SK-N-SH (cell line): ENCODE results near the gene KMO. TPM values are rescaled to one million over a fixed set of nuclear protein-coding genes. Genes with fewer than 3 reads are reported as not detected.

Experiments used
- CTCF ChIA-PET: fragments of 300-600, 350-600 bp; formaldehyde crosslinking; extraction: SDS; loops from one replicate; lab custom pipeline; 2021; lab: Yijun Ruan, JAX
- POLR2A ChIA-PET: fragments of 350-600 bp; sonication (Branson Sonifier 250); formaldehyde crosslinking; extraction: SDS; loops from one replicate; lab custom pipeline; 2020; ENCODE audit warnings: antibody characterized with exemption, inconsistent platforms; lab: Yijun Ruan, JAX
- DNase-seq: peaks from one replicate; pipeline ENCODE4 v3.0.0; 2012
- H2AFZ ChIP-seq: fragments of 200-600 bp; sonication (generic); 2 replicates; pipeline ENCODE4 v1.8.1; 2016; ENCODE audit warnings: antibody characterized with exemption, mild to moderate bottlenecking, low read depth
- H3F3A ChIP-seq: fragments of 200-600 bp; sonication (generic); replicated peaks from 2 replicates; pipeline ENCODE3; 2016; ENCODE audit warnings: antibody characterized with exemption, mild to moderate bottlenecking; ENCODE audit not compliant: insufficient read depth
- H3K27ac ChIP-seq, 2 experiments: fragments of 200-500 bp in 1 of 2; fragments of 200-600 bp in 1 of 2; sonication (Bioruptor generic) in 1 of 2; sonication (generic), shearing (Covaris generic) in 1 of 2; 2 replicates each; pipeline versions ENCODE4 v1.5.1 to v1.6.1; 2014 to 2016; ENCODE audit warnings: low read depth in 2 of 2, inconsistent platforms in 1 of 2, low read length in 1 of 2, mild to moderate bottlenecking in 1 of 2, mixed read lengths in 1 of 2
- H3K27me3 ChIP-seq: fragments of 200-600 bp; sonication (generic), shearing (Covaris generic); 2 replicates; pipeline ENCODE4 v1.6.1; 2016; ENCODE audit warnings: mixed run types; ENCODE audit not compliant: insufficient read depth
- H3K36me3 ChIP-seq, 2 experiments: fragments of 200-500 bp in 1 of 2; fragments of 200-600 bp in 1 of 2; sonication (Bioruptor generic) in 1 of 2; sonication (generic) in 1 of 2; replicated peaks in 1 of 2; 2 replicates each; pipeline versions ENCODE3 to v1.5.1; 2014 to 2016; ENCODE audit warnings: low read length in 1 of 2, mild to moderate bottlenecking in 1 of 2; ENCODE audit not compliant: insufficient read depth in 2 of 2, control insufficient read depth in 1 of 2
- H3K4me1 ChIP-seq, 2 experiments: fragments of 200-500 bp in 1 of 2; fragments of 200-600 bp in 1 of 2; sonication (Bioruptor generic) in 1 of 2; sonication (generic), shearing (Covaris generic) in 1 of 2; 2 replicates each; pipeline versions ENCODE4 v1.5.1 to v1.6.1; 2014 to 2016; ENCODE audit warnings: low read depth in 1 of 2, low read length in 1 of 2, mixed run types in 1 of 2; ENCODE audit not compliant: insufficient read depth in 2 of 2, control insufficient read depth in 1 of 2
- H3K4me2 ChIP-seq: fragments of 200-600 bp; sonication (generic), shearing (Covaris generic); 2 replicates; pipeline ENCODE4 v1.6.1; 2017; ENCODE audit warnings: mixed run types
- H3K4me3 ChIP-seq, 2 experiments: fragments of 200-500 bp in 1 of 2; fragments of 200-600 bp in 1 of 2; sonication (Bioruptor generic) in 1 of 2; sonication (generic), shearing (Covaris generic) in 1 of 2; 2 replicates each; pipeline versions ENCODE4 v1.5.1 to v1.8.1; 2014 to 2016; ENCODE audit warnings: low read depth in 2 of 2, inconsistent platforms in 1 of 2, low read length in 1 of 2, mild to moderate bottlenecking in 1 of 2, mixed read lengths in 1 of 2, moderate library complexity in 1 of 2
- H3K79me2 ChIP-seq: fragments of 200-600 bp; sonication (generic); 2 replicates; pipeline ENCODE4 v1.8.1; 2017; ENCODE audit warnings: mild to moderate bottlenecking; ENCODE audit not compliant: insufficient read depth
- H3K9ac ChIP-seq: fragments of 200-600 bp; sonication (generic); 2 replicates; pipeline ENCODE4 v1.6.1; 2017; ENCODE audit warnings: mixed run types
- H3K9me2 ChIP-seq: fragments of 200-600 bp; sonication (generic); 2 replicates; pipeline ENCODE4 v1.6.1; 2017; ENCODE audit warnings: mixed run types
- H3K9me3 ChIP-seq: fragments of 200-600 bp; sonication (generic); 2 replicates; pipeline ENCODE4 v1.6.1; 2017; ENCODE audit warnings: mixed run types, mild to moderate bottlenecking, moderate library complexity
- H4K20me1 ChIP-seq: fragments of 200-600 bp; sonication (generic); 2 replicates; pipeline ENCODE4 v1.6.1; 2017; ENCODE audit warnings: mild to moderate bottlenecking, mixed run types; ENCODE audit not compliant: insufficient read depth
- ELF1 ChIP-seq: IDR thresholded peaks from 2 replicates; pipeline ENCODE4 v1.4.0; 2012
- FOSL2 ChIP-seq: IDR thresholded peaks from 2 replicates; pipeline ENCODE4 v1.4.0; 2012; ENCODE audit warnings: low read depth, mild to moderate bottlenecking, moderate library complexity, borderline replicate concordance
- FOXJ3 ChIP-seq: sonication (generic); formaldehyde crosslinking; IDR thresholded peaks from 2 replicates; pipeline ENCODE4 v1.5.1; 2020; ENCODE audit warnings: mild to moderate bottlenecking, missing genetic modification reagents
- GATA2 ChIP-seq: sonication (generic); formaldehyde crosslinking; IDR thresholded peaks from 2 replicates; pipeline ENCODE4 v1.5.0; 2020; ENCODE audit warnings: mild to moderate bottlenecking, missing genetic modification reagents
- IRF3 ChIP-seq: fragments of 150-350 bp; IDR thresholded peaks from 2 replicates; pipeline ENCODE4 v1.6.1; 2016; ENCODE audit warnings: mild to moderate bottlenecking, low read depth, low read length
- MAX ChIP-seq: IDR thresholded peaks from 2 replicates; pipeline ENCODE4 v1.4.0; 2012; ENCODE audit warnings: low read depth
- MEF2A ChIP-seq: IDR thresholded peaks from 2 replicates; pipeline ENCODE4 v1.4.0; 2012; ENCODE audit warnings: low read depth, borderline replicate concordance
- MXI1 ChIP-seq: IDR thresholded peaks from 2 replicates; pipeline ENCODE4 v1.6.1; 2012; ENCODE audit warnings: mild to moderate bottlenecking, low read depth, low read length, improper control_type of control experiment
- NRF1 ChIP-seq: IDR thresholded peaks from 2 replicates; pipeline ENCODE4 v1.6.1; 2012; ENCODE audit warnings: low read depth, mild to moderate bottlenecking, low read length
- RCOR1 ChIP-seq: fragments of 150-350 bp; IDR thresholded peaks from 2 replicates; pipeline ENCODE4 v1.6.1; 2017; ENCODE audit warnings: antibody characterized with exemption, low read length
- RFX5 ChIP-seq: IDR thresholded peaks from 2 replicates; pipeline ENCODE4 v1.6.1; 2012; ENCODE audit warnings: mild to moderate bottlenecking, improper control_type of control experiment, low read length
- RXRA ChIP-seq: IDR thresholded peaks from 2 replicates; pipeline ENCODE4 v1.4.0; 2012; ENCODE audit warnings: low read depth, mild to moderate bottlenecking, borderline replicate concordance
- SIN3A ChIP-seq: IDR thresholded peaks from 2 replicates; pipeline ENCODE4 v1.6.1; 2012; ENCODE audit warnings: low read depth, mild to moderate bottlenecking, low read length, moderate library complexity, borderline replicate concordance
- SMC3 ChIP-seq: IDR thresholded peaks from 2 replicates; pipeline ENCODE4 v1.6.1; 2012; ENCODE audit warnings: low read depth, low read length, improper control_type of control experiment
- YY1 ChIP-seq: IDR thresholded peaks from 2 replicates; pipeline ENCODE4 v1.4.0; 2012; ENCODE audit warnings: low read depth, mild to moderate bottlenecking
- WGBS: methylation state at CpG from one replicate; pipeline ENCODE4 v1.1.6; 2017; ENCODE audit warnings: low lambda C conversion rate; 5-methylcytosine and 5-hydroxymethylcytosine counted together
- polyA plus RNA-seq, 3 experiments: library from polyadenylated mRNA; depleted of rRNA; stranded (reverse); fragments of >200 nt; gene quantifications; 2 replicates each; pipeline ENCODE4 v1.2.3, GENCODE V29; 2012
- TF ChIP-seq, protein P1 (sequence below): IDR thresholded peaks from 2 replicates; pipeline ENCODE4; 2012

KMO gene
- polyA plus RNA-seq, 1 of the 3 experiments (the other 2 are of a cell fraction), result not detected

GRCh38 chr1:241513378-241513777 lies 18.8 kb upstream of the KMO start:
- Histone ChIP-seq H3K9me3 (no peaks in the 10 kb centered on the region), H3K9me2 (no peaks in the 10 kb centered on the region), H2AFZ (no peak overlapping the region), H3K4me1 (peaks cover 5 to 12% of the 10 kb centered on the region in 2 experiments; a peak in 2 of 4 replicates), H3K9ac (no peak overlapping the region), H3F3A (no peaks in the 10 kb centered on the region)
- CTCF ChIA-PET, result no interaction called here
- WGBS, result 84% methylated on average over 5 of the region's 5 CpGs
- POLR2A ChIA-PET, result no interaction called here
- TF ChIP-seq ELF1 (no peak), GATA2 (peak; percentile 10; the same call in 1 of the 2 replicates), MXI1 (no peak)
- TF ChIP-seq, all 33 proteins: peak for 1
- Histone ChIP-seq H3K4me2 (no peak overlapping the region), H3K27ac (no peak overlapping the region; a peak in 1 of 4 replicates), H4K20me1 (0 out of 2 replicates have a peak, but pooled peaks cover 3% of the 10 kb centered on the region), H3K36me3 (peaks cover 34 to 68% of the 10 kb centered on the region in 2 experiments), H3K79me2 (peaks cover 50% of the 10 kb centered on the region), H3K4me3 (no peak overlapping the region), H3K27me3 (no peaks in the 10 kb centered on the region)
- DNase-seq, result peak; percentile 25

- CTCF ChIA-PET, result interaction anchor here (1.0 to 1.9 kb wide), 4 partner anchors 10 to 787 kb away, joined by 3 to 4 read pairs (median 4); no protein-coding TSS in a partner anchor
- Histone ChIP-seq H4K20me1 (0 out of 2 replicates have a peak, but pooled peaks cover 3% of the 10 kb centered on the region), H3K4me2 (peak overlapping the region; percentile 89), H3K27me3 (no peaks in the 10 kb centered on the region)
- 4% methylated on average over 19 of the region's 28 CpGs for WGBS
- TF ChIP-seq NRF1 (no peak), MXI1 (0 out of 2 replicates have a peak, but pooled peaks have one; percentile 18)
- TF ChIP-seq, all 33 proteins: peak for 1
- Histone ChIP-seq H3F3A (no peaks in the 10 kb centered on the region), H3K27ac (peak overlapping the region; percentile 74 to 84), H3K4me3 (peak overlapping the region; percentile 71 to 96), H3K4me1 (peaks cover 5 to 12% of the 10 kb centered on the region in 2 experiments; a peak in 2 of 4 replicates), H3K36me3 (peaks cover 15 to 22% of the 10 kb centered on the region in 2 experiments), H3K9ac (peak overlapping the region; percentile 75), H2AFZ (peak overlapping the region; percentile 78), H3K9me3 (no peaks in the 10 kb centered on the region), H3K9me2 (peaks cover 5% of the 10 kb centered on the region; the same call in 1 of the 2 replicates), H3K79me2 (peaks cover 54% of the 10 kb centered on the region)
- no peak for DNase-seq
- POLR2A ChIA-PET, result no interaction called here
Observed at GRCh38 chr1:241518476-241519307, 13.5 kb upstream of the KMO start.

- Histone ChIP-seq H3K9me2 (peaks cover 5% of the 10 kb centered on the region; the same call in 1 of the 2 replicates), H3F3A (no peaks in the 10 kb centered on the region), H3K27ac (peak within 1 kb of the TSS; percentile 74 to 84), H3K9me3 (no peaks in the 10 kb centered on the region), H4K20me1 (0 out of 2 replicates have a peak, but pooled peaks cover 3% of the 10 kb centered on the region), H3K79me2 (peaks cover 46% of the 10 kb centered on the region), H3K4me3 (peak within 1 kb of the TSS; percentile 71 to 96), H3K27me3 (no peaks in the 10 kb centered on the region), H3K4me2 (peak within 1 kb of the TSS; percentile 89), H2AFZ (peak within 1 kb of the TSS; percentile 97), H3K4me1 (peaks cover 5 to 12% of the 10 kb centered on the region in 2 experiments; a peak in 2 of 4 replicates), H3K9ac (peak within 1 kb of the TSS; percentile 75), H3K36me3 (peaks cover 11 to 16% of the 10 kb centered on the region in 2 experiments)
- peak; percentile 91 for DNase-seq
- CTCF ChIA-PET, result interaction anchor here (0.8 to 1.8 kb wide), 4 partner anchors 10 to 787 kb away, joined by 3 to 4 read pairs (median 3); no protein-coding TSS in a partner anchor
- POLR2A ChIA-PET, result no interaction called here
- 2% methylated on average over 15 of the region's 70 CpGs for WGBS
- TF ChIP-seq MEF2A, result no peak
- TF ChIP-seq FOSL2, result no peak
- TF ChIP-seq IRF3, result peak; percentile 67
- TF ChIP-seq RCOR1, result peak; percentile 54; the same call in 1 of the 2 replicates
- no peak for TF ChIP-seq RXRA
- peak; percentile 59; the same call in 1 of the 2 replicates for TF ChIP-seq RFX5
- TF ChIP-seq, protein P1, sequence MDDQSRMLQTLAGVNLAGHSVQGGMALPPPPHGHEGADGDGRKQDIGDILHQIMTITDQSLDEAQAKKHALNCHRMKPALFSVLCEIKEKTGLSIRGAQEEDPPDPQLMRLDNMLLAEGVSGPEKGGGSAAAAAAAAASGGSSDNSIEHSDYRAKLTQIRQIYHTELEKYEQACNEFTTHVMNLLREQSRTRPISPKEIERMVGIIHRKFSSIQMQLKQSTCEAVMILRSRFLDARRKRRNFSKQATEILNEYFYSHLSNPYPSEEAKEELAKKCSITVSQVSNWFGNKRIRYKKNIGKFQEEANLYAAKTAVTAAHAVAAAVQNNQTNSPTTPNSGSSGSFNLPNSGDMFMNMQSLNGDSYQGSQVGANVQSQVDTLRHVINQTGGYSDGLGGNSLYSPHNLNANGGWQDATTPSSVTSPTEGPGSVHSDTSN, result peak; percentile 52
- TF ChIP-seq MAX, result peak; percentile 71
- no peak for TF ChIP-seq ELF1
- TF ChIP-seq SIN3A, result peak; percentile 69; the same call in 1 of the 2 replicates
- TF ChIP-seq SMC3, result no peak
- TF ChIP-seq YY1, result no peak; the same call in 1 of the 2 replicates
- TF ChIP-seq FOXJ3 (CRISPR knock-in tag), result peak; percentile 35; the same call in 1 of the 2 replicates
Observed at GRCh38 chr1:241519308-241520079, 12.7 kb upstream of the KMO start, which contains the start of gene FH. FH (minus strand) TSS chr1:241519755; CDS start chr1:241519722, 33 bp downstream.
